ENCODE results near the gene PPP1R9A. TPM values are rescaled to one million over a fixed set of nuclear protein-coding genes. Genes with fewer than 3 reads are reported as not detected.

Gene PPP1R9A
- total and polyA plus RNA-seq, 10 of the 15 experiments (the other 5 are each of a cell fraction or from before 2014, with no cell fraction given): 0.04 to 0.12 TPM; not detected in 8

DNA sequence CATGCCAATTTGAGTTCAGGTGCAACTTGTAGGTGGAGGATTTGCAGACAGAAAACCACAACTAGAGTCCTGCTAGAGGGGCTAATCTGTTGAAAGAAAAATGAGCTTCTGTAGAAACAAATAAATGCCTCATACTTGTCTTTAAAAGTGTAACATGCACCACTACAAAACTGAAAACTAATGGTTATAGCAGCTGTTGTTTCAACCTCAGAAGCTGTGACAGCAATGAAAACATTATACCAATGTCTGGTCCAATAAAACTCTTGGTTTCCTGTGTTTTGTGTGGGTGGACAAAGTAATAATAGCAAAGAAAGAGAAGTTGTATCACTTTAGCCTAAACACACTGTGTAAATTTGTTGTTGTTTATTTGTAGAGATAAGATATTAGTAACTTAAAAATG is 3.4 kb upstream of the PPP1R9A start:
- no peak for DNase-seq (ENCODE audit: low read depth, low spot score)
- ChIA-PET RAD21 (ENCODE audit: unreplicated experiment) (no interaction called here), SMC1A (ENCODE audit: uncharacterized antibody, unreplicated experiment) (interaction anchor here (1.5 kb wide), 1 partner anchor 11 kb away, joined by 3 read pairs; no protein-coding TSS in a partner anchor), POLR2A (no interaction called here), CTCF (interaction anchor here (0.6 kb wide), 1 partner anchor 13 kb away, joined by 4 read pairs; no protein-coding TSS in a partner anchor)
- in situ Hi-C loops (cut with MboI) (no loop called here), intact Hi-C loops (cut with micrococcal nuclease; ENCODE audit: unreplicated experiment) (no loop called here)
- H4K20me1 ChIP-seq (ENCODE audit: control insufficient read depth, insufficient read depth): no peaks in the 10 kb centered on the region
- no peak overlapping the region for H3K4me2 ChIP-seq (ENCODE audit: control insufficient read depth, insufficient read depth)
- ATAC-seq: no peak
- BruUV-seq (replicated peaks): no TSS peak
- no peak overlapping the region for H3K4me3 ChIP-seq
- H2AFZ ChIP-seq (ENCODE audit: control insufficient read depth, low read depth, low read length): no peak overlapping the region
- H3K9me3 ChIP-seq (replicated peaks; ENCODE audit: control insufficient read depth, insufficient read depth, low read length): no peaks in the 10 kb centered on the region
- no peak overlapping the region for H3K27ac ChIP-seq (ENCODE audit: control insufficient read depth, insufficient read depth)
- no peaks in the 10 kb centered on the region for H3K36me3 ChIP-seq (ENCODE audit: control insufficient read depth in 2 of 2, insufficient read depth in 2 of 2, low read length in 1 of 2)
- no peaks in the 10 kb centered on the region for H3K79me2 ChIP-seq (ENCODE audit: control insufficient read depth, insufficient read depth, low read length)
- no peak for FAIRE-seq
- peaks cover 3% of the 10 kb centered on the region in 2 experiments for H3K27me3 ChIP-seq (replicated peaks in 1 of 2; ENCODE audit: control insufficient read depth in 2 of 2, insufficient read depth in 2 of 2, low read length in 1 of 2)
- no peaks in the 10 kb centered on the region for H3K4me1 ChIP-seq (ENCODE audit: control insufficient read depth, insufficient read depth, low read length)
- H3K9ac ChIP-seq (ENCODE audit: control insufficient read depth, insufficient read depth, low read length): no peak overlapping the region
- no peak for TF ChIP-seq MEF2B (IDR thresholded peaks at IDR 0.05; ENCODE audit: partially characterized antibody, poor library complexity, severe bottlenecking)
- TF ChIP-seq SP1 (IDR thresholded peaks at IDR 0.05; ENCODE audit: low read depth, low read length): no peak
- TF ChIP-seq WRNIP1 (IDR thresholded peaks at IDR 0.05; ENCODE audit: borderline replicate concordance, low read depth, low read length): no peak
- no peak for TF ChIP-seq IRF4 (IDR thresholded peaks at IDR 0.05; ENCODE audit: low read depth, low read length)
- TF ChIP-seq PKNOX1 (IDR thresholded peaks at IDR 0.05): no peak
- no peak for TF ChIP-seq CREB1 (IDR thresholded peaks at IDR 0.05; ENCODE audit: low read depth)
- TF ChIP-seq, protein P1, sequence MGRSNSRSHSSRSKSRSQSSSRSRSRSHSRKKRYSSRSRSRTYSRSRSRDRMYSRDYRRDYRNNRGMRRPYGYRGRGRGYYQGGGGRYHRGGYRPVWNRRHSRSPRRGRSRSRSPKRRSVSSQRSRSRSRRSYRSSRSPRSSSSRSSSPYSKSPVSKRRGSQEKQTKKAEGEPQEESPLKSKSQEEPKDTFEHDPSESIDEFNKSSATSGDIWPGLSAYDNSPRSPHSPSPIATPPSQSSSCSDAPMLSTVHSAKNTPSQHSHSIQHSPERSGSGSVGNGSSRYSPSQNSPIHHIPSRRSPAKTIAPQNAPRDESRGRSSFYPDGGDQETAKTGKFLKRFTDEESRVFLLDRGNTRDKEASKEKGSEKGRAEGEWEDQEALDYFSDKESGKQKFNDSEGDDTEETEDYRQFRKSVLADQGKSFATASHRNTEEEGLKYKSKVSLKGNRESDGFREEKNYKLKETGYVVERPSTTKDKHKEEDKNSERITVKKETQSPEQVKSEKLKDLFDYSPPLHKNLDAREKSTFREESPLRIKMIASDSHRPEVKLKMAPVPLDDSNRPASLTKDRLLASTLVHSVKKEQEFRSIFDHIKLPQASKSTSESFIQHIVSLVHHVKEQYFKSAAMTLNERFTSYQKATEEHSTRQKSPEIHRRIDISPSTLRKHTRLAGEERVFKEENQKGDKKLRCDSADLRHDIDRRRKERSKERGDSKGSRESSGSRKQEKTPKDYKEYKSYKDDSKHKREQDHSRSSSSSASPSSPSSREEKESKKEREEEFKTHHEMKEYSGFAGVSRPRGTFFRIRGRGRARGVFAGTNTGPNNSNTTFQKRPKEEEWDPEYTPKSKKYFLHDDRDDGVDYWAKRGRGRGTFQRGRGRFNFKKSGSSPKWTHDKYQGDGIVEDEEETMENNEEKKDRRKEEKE (IDR thresholded peaks at IDR 0.05): no peak
- TF ChIP-seq, protein P2, sequence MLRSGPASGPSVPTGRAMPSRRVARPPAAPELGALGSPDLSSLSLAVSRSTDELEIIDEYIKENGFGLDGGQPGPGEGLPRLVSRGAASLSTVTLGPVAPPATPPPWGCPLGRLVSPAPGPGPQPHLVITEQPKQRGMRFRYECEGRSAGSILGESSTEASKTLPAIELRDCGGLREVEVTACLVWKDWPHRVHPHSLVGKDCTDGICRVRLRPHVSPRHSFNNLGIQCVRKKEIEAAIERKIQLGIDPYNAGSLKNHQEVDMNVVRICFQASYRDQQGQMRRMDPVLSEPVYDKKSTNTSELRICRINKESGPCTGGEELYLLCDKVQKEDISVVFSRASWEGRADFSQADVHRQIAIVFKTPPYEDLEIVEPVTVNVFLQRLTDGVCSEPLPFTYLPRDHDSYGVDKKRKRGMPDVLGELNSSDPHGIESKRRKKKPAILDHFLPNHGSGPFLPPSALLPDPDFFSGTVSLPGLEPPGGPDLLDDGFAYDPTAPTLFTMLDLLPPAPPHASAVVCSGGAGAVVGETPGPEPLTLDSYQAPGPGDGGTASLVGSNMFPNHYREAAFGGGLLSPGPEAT (IDR thresholded peaks at IDR 0.05; ENCODE audit: low read depth): no peak
- TF ChIP-seq KLF5 (IDR thresholded peaks at IDR 0.05; ENCODE audit: partially characterized antibody): no peak
- no peak for TF ChIP-seq RELA (IDR thresholded peaks at IDR 0.05; ENCODE audit: borderline replicate concordance, partially characterized antibody)
- TF ChIP-seq STAT3 (IDR thresholded peaks at IDR 0.05; ENCODE audit: low read depth, low read length): no peak
- TF ChIP-seq ZBTB4 (CRISPR knock-in tag; IDR thresholded peaks at IDR 0.05): no peak
- no peak for TF ChIP-seq CBFB (IDR thresholded peaks at IDR 0.05; ENCODE audit: low read depth)
- TF ChIP-seq CHD1 (IDR thresholded peaks at IDR 0.05; ENCODE audit: low read depth, low read length): no peak
- TF ChIP-seq ZBTB33 (IDR thresholded peaks at IDR 0.05): no peak

All from GM12878 (cell line).